ENCODE results near the gene PRDM2. TPM values are rescaled to one million over a fixed set of nuclear protein-coding genes. Genes with fewer than 3 reads are reported as not detected.

The PRDM2 gene
- total and polyA plus RNA-seq, 2 of the 13 experiments (the other 11 are each of a cell fraction or from before 2014, with no cell fraction given), result 4.0 to 6.5 TPM

DNA sequence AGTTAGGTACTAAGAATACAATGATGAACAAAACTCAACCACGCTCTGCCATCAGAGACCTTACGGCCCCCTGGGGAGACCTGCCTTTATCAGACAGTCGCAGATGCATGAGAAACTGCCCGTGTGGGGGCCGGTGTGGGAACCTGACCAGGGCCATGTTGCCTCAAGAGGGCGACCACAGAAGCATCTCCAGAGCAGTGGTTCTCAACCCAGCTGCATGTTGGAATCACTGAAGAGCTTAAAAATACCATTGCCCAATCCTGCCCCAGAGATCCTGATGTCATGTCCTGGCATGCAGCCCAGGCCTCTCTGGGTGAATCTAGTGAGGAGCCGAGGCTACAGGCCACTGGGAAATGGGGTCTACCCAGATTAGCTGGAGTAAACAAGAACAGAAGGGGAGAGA lies 108.7 kb downstream of the PRDM2 start:
- no peaks in the 10 kb centered on the region for H3K79me2 ChIP-seq (ENCODE audit: insufficient read depth, low read length)
- no TSS peak for BruUV-seq (replicated peaks)
- no peak overlapping the region for H3K4me3 ChIP-seq (replicated peaks in 1 of 3; ENCODE audit: insufficient read depth in 1 of 3, low read depth in 2 of 3, low read length in 3 of 3)
- ChIA-PET POLR2A (no interaction called here), CTCF (ENCODE audit: low intra/inter-chr PET ratio, low total read pairs) (no interaction called here)
- FAIRE-seq, result no peak
- 96% methylated on average over 7 of the region's 7 CpGs for WGBS (ENCODE audit: low lambda C conversion rate)
- no peaks in the 10 kb centered on the region for H3K27me3 ChIP-seq (ENCODE audit: control insufficient read depth in 1 of 2, insufficient read depth in 2 of 2, low read length in 2 of 2)
- TF ChIP-seq TFE3 (CRISPR knock-in tag; IDR thresholded peaks at IDR 0.05), result no peak
- TF ChIP-seq ZNF484 (CRISPR knock-in tag; IDR thresholded peaks at IDR 0.05; ENCODE audit: borderline replicate concordance, low read depth), result no peak
- TF ChIP-seq KAT7 (CRISPR knock-in tag; IDR thresholded peaks at IDR 0.05; ENCODE audit: borderline replicate concordance), result no peak
- no peak for TF ChIP-seq E2F1 (CRISPR knock-in tag; IDR thresholded peaks at IDR 0.05)
- TF ChIP-seq ISX (CRISPR knock-in tag; conservative IDR thresholded peaks at IDR 0.05), result no peak
- no peak for TF ChIP-seq POLR2AphosphoS2 (IDR thresholded peaks at IDR 0.05; ENCODE audit: low read depth, low read length)
- TF ChIP-seq NR0B2 (CRISPR knock-in tag; IDR thresholded peaks at IDR 0.05), result no peak
- no peak for TF ChIP-seq WIZ (CRISPR knock-in tag; IDR thresholded peaks at IDR 0.05)
- TF ChIP-seq KIAA2018 (CRISPR knock-in tag; IDR thresholded peaks at IDR 0.05; ENCODE audit: borderline replicate concordance), result no peak
- TF ChIP-seq ZNF281 (CRISPR knock-in tag; IDR thresholded peaks at IDR 0.05; ENCODE audit: borderline replicate concordance), result no peak
- no peak for ATAC-seq
- peaks cover 6% of the 10 kb centered on the region for H4K20me1 ChIP-seq (ENCODE audit: insufficient read depth, low read length)
- H3K4me2 ChIP-seq (ENCODE audit: low read depth, low read length), result no peak overlapping the region
- H3K9ac ChIP-seq (ENCODE audit: insufficient read depth, low read depth, low read length), result no peak overlapping the region
- in situ Hi-C loops (cut with HindIII; ENCODE audit: extremely low pct_ligation_motif_present, low pct_unique_long_range_greater_than_20kb) (loop anchor here (5.0 kb wide), 1 partner anchor 141 kb away; no protein-coding TSS in a partner anchor), intact Hi-C loops (cut with micrococcal nuclease; ENCODE audit: unreplicated experiment) (no loop called here)
- no peak for DNase-seq (ENCODE audit: low spot score)
- no peaks in the 10 kb centered on the region for H3K9me3 ChIP-seq (ENCODE audit: low read length)
- no peaks in the 10 kb centered on the region for H3K36me3 ChIP-seq (replicated peaks in 1 of 2; ENCODE audit: control insufficient read depth in 1 of 2, insufficient read depth in 2 of 2, low read length in 2 of 2)
- no peak overlapping the region for H3K27ac ChIP-seq (ENCODE audit: extremely low read length, insufficient read depth, low read length)
- no peaks in the 10 kb centered on the region for H3K4me1 ChIP-seq (ENCODE audit: insufficient read depth, low read length)
- H2AFZ ChIP-seq (ENCODE audit: low read length), result no peak overlapping the region

All from HepG2 (cell line).